GM19351 (cell line): ENCODE results near the gene CCDC71L.
"Not testable (repeated sequence)": the region's sequence is repeated elsewhere in the genome, so short reads cannot be mapped to it uniquely, and the experiment has no call there.

ENCODE experiments used
- ATAC-seq: cut with Tn5 transposase; IDR thresholded peaks from one replicate; pipeline ENCODE4 v1.9.1; 2021; ENCODE audit warnings: mild to moderate bottlenecking, moderate library complexity; ENCODE audit not compliant: unreplicated experiment

The CCDC71L gene

GRCh38 chr7:106660862-106661720 lies at the start of gene CCDC71L:
Gene CCDC71L (minus strand): TSS chr7:106661158. CDS start chr7:106660896, 262 bp downstream.
- peak; percentile 75 for ATAC-seq

GRCh38 chr7:106709604-106710003 lies 48.6 kb upstream of the CCDC71L start:
- not testable (repeated sequence) for ATAC-seq

GRCh38 chr7:106704000-106704840 lies 43.3 kb upstream of the CCDC71L start:
- peak; percentile 81 for ATAC-seq

- no peak for ATAC-seq
Measured at GRCh38 chr7:106693677-106694353, 32.9 kb upstream of the CCDC71L start.

- ATAC-seq: no peak
Measured at GRCh38 chr7:106692450-106693051, 31.6 kb upstream of the CCDC71L start.

GRCh38 chr7:106688161-106688560 lies 27.2 kb upstream of the CCDC71L start:
- ATAC-seq: not testable (repeated sequence)

- ATAC-seq: no peak
Measured at GRCh38 chr7:106683941-106684340, 23.0 kb upstream of the CCDC71L start.

GRCh38 chr7:106681815-106682495 lies 21.0 kb upstream of the CCDC71L start:
- no peak for ATAC-seq

- ATAC-seq: peak; percentile 81
Measured at GRCh38 chr7:106679153-106679931, 18.4 kb upstream of the CCDC71L start.

GRCh38 chr7:106678795-106679152 lies 17.8 kb upstream of the CCDC71L start:
- no peak for ATAC-seq

- ATAC-seq: not testable (repeated sequence)
Measured at GRCh38 chr7:106676506-106676905, 15.5 kb upstream of the CCDC71L start.

- ATAC-seq: not testable (repeated sequence)
Measured at GRCh38 chr7:106673688-106674087, 12.7 kb upstream of the CCDC71L start.

GRCh38 chr7:106671930-106672329 lies 11.0 kb upstream of the CCDC71L start:
- not testable (repeated sequence) for ATAC-seq

- no peak for ATAC-seq
Measured at GRCh38 chr7:106671160-106671559, 10.2 kb upstream of the CCDC71L start.

GRCh38 chr7:106668861-106669524 lies 8.0 kb upstream of the CCDC71L start:
- no peak for ATAC-seq

- no peak for ATAC-seq
Measured at GRCh38 chr7:106666353-106666752, 5.4 kb upstream of the CCDC71L start.

GRCh38 chr7:106664343-106664742 lies 3.4 kb upstream of the CCDC71L start:
- no peak for ATAC-seq

GRCh38 chr7:106659963-106660861 lies 746 bp downstream of the CCDC71L start:
- peak; percentile 56 for ATAC-seq
